Stimulated activated CD4-positive, alpha-beta T cell treated with anti-CD3 and anti-CD28 coated beads, Interleukin-15, amount 100 ng/mL, for 48 hours (primary cell): ENCODE data around the gene STAT4.
"Not testable (repeated sequence)": the region's sequence is repeated elsewhere in the genome, so short reads cannot be mapped to it uniquely, and the experiment has no call there.

Source experiments
- DNase-seq, 2 donors: peaks; one replicate each; pipeline ENCODE4 v3.0.0-alpha.2; 2020; ENCODE audit warnings: low read depth in 2 of 2

STAT4 gene

DNA sequence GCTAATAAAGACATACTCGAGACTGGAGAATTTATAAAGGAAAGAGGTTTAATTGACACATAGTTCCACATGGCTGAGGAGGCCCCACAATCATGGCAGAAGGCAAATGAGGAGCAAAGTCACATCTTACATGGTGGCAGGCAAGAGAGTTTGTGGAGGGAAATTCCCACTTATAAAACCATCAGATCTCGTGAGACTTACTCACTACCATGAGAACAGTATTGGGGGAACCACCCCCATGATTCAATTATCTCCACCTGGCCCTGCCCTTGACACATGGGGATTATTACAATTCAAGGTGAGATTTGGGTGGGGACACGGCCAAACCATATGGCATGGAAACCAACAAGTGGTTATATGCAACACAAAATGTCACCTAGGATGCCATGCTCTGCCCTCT lies 155.5 kb downstream of the STAT4 start:
- DNase-seq, result not testable (repeated sequence)

DNA sequence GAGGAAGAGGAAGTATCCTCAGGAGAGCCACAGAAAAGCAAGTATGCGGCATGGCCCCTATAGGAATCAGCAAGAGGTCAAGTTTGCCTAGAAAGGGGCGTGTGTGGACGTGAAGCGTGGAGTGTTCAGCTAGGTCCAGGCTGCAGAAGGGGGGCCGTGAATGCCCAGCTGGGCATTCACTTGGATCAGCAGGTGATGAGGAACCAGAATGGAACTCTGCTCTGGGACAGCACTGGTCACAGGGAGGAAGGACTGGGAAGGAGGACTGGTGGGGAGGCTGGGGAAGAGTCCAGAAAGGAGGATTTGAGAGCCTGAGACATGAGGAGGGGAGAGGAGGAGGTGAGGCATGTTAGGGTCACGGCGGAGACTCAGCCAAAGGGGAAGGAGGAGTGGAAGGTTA lies 156.6 kb downstream of the STAT4 start:
- DNase-seq, result no peak

- DNase-seq, result no peak
These were observed 157.5 kb downstream of the STAT4 start for GRCh38 chr2:190993292-190993643.

GRCh38 chr2:190990132-190990531 lies 160.7 kb downstream of the STAT4 start:
- DNase-seq, result no peak

- no peak for DNase-seq
These were observed 161.9 kb downstream of the STAT4 start for GRCh38 chr2:190988910-190989309.

DNA sequence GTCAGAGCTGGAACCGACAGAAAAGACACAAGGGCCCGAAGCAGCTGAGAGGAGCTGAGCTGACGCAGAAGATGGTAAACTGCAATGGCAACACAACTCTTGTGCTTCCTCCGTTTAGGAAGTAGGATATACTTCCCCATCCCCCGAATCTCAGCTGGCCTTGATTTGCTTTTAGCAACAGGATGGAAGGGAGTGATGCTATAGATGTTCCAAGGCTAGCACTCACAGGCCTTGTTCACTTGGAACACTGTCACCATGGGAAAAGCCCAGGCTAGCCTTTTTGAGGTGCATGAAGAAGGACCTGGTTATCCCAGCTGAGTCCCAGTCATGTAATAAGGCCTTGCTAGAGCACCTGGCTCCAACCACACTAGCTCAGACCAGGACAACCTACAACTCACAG lies 162.9 kb downstream of the STAT4 start:
- no peak for DNase-seq

DNA sequence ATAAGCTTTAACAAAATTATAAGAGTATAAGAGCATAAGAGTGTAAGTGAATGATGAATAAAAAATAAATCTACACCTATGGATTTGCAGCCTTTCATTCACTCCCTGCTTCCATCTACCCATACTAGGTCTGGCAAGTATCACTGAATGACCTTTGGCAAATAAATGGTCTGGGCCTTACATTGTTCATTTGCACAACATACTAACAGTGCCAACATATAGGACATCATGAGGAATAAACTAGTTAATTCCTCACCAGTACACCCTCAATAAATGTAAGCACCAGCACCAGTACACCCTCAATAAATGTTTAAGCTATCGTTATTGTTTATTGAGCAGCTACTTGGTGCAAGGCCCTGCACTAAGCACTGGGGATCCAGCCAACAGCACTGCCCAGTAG lies 163.7 kb downstream of the STAT4 start:
- DNase-seq, result no peak

DNA sequence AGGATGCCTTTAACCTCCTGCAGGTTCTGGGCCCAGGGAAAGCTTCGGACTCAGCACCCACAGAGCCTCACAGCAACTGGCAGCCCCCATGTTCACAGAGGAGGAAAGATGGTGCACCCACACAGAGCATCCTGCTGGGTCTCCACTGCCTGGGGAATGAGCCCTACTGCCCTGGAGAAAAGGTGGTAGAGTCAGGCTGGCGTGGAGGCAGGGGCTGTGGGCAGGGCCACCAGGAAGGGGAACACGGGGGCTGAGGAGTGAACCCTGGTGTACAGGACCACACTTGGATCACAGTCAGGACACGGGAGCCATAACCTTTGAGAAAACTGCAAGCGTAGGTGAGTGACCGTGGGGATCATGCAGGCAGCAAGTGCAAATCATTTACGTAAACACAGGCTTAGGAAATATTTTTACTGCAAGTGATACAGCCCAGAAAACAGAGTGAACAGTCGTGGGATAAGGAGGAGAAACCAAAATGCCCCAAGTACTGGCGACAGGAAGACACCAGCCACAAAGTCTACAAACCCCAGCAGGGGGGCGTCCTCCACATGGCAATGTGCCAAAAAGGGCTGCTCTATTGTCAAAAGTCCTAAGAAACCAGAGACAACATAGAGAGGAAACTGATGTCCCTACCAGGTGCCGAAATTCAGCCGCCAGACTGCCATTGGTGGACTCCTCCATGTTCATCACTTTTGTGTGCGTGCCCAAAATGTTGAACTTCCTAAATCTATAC lies 164.4 kb downstream of the STAT4 start:
- no peak for DNase-seq

DNA sequence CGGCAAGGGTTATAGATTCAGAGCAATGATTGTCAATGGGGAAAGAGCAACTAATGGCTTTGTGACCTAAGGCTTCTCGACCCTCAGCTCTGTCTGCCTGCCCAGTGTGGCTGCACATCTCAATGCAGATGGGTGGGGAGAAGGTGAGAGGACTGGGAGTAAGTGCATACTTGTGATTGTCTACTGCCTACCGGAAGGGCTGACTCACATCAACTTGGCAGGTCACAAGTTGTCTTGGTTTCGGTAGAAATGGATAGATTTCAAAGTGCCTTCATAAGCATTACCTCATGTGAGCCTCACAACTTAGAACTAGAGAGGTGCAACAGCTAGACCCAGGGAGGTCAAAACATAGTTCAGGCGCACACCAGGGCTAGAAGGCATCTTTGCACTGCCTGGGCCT lies 166.2 kb downstream of the STAT4 start:
- DNase-seq, result peak in 1 of 2 donors; percentile 17

GRCh38 chr2:190982262-190983034 lies 168.3 kb downstream of the STAT4 start:
- DNase-seq, result no peak

GRCh38 chr2:190981733-190982132 lies 169.1 kb downstream of the STAT4 start:
- DNase-seq, result no peak

DNA sequence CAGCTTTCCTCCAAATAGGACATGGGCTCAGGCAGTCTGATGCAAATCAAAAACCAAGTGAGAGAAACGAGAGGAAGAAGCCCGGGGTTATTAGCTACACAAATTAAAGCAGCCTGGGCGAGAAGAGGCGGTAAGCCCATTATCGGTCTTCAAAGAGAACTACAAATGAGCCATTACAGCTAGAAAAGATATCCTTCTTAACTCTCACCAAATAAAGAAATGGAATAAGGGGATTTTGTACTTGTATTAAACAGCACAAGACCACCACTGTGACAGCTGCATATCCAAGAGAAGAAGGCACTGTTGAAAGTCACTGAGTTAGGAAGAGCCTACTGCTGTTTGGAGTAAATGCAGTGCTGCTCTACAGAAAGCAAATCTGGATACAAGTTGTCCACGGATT lies 169.5 kb downstream of the STAT4 start:
- DNase-seq, result no peak

DNA sequence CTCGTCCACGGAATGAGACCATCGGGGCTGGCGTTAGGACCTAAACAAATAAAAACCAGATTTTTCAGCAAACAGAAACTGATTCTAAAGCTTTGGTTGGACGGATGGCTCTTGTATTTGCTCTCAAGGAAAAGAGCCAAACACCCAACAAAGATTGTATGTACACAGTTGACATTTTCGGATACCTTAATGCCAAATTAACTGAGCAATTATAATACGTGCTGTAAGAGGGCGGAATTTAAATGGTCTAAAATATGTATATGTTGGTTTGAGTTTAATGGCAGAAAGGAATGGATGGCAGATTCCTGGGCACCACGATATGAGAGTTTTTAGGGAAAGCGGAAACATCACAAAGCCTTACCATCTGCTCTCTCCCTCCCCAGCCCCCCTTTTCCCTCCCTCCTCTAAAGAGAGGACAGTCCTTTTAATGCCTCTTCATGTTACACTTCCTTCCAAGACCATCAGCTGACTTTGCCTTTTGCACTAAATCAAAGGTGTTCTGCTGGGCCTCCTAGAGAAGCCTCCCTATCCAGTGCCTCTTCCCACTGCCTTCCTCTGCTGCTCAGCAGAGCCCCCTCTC lies 170.1 kb downstream of the STAT4 start:
- no peak for DNase-seq

GRCh38 chr2:190979906-190980629 lies 170.7 kb downstream of the STAT4 start:
- DNase-seq, result no peak
